ENCODE data around the gene SLC4A9. TPM values are rescaled to one million over a fixed set of nuclear protein-coding genes. Genes with fewer than 3 reads are reported as not detected.

SLC4A9 gene
- total RNA-seq, 1 donor from 2014 or later, result not detected

DNA sequence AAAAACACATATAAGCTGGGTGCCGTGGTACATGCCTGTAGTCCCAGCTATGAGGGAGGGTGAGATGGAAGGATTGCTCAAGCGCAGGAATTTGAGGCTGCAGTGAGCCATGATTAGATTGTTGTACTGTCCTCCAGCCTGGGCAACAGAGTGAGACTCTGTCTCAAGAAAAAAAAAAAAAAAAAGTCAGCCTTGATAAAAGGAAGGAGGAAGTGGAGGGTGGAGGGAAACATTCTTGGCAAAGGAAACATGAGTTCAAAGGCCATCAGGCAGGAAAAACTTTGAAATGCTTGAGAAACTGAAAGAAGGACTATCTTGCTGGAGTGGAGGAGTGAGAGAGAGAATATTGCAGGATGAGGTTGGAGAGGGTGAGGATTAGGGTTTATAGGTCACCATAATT is 23.3 kb downstream of the SLC4A9 start:
- Mint-ChIP-seq H3K4me3 (no peak overlapping the region), H3K27ac (no peak overlapping the region), H3K36me3 (ENCODE audit: low read depth) (no peaks in the 10 kb centered on the region), H3K27me3 (no peaks in the 10 kb centered on the region), H3K9me3 (no peaks in the 10 kb centered on the region), H3K4me1 (no peaks in the 10 kb centered on the region)
- TF ChIP-seq, protein P1, sequence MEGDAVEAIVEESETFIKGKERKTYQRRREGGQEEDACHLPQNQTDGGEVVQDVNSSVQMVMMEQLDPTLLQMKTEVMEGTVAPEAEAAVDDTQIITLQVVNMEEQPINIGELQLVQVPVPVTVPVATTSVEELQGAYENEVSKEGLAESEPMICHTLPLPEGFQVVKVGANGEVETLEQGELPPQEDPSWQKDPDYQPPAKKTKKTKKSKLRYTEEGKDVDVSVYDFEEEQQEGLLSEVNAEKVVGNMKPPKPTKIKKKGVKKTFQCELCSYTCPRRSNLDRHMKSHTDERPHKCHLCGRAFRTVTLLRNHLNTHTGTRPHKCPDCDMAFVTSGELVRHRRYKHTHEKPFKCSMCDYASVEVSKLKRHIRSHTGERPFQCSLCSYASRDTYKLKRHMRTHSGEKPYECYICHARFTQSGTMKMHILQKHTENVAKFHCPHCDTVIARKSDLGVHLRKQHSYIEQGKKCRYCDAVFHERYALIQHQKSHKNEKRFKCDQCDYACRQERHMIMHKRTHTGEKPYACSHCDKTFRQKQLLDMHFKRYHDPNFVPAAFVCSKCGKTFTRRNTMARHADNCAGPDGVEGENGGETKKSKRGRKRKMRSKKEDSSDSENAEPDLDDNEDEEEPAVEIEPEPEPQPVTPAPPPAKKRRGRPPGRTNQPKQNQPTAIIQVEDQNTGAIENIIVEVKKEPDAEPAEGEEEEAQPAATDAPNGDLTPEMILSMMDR (IDR thresholded peaks at IDR 0.05), result no peak
- intact Hi-C loops (cut with micrococcal nuclease), result no loop called here
- ATAC-seq (ENCODE audit: low read depth), result no peak
- no peak for DNase-seq
- ChIA-PET POLR2A (no interaction called here), CTCF (no interaction called here)

DNA sequence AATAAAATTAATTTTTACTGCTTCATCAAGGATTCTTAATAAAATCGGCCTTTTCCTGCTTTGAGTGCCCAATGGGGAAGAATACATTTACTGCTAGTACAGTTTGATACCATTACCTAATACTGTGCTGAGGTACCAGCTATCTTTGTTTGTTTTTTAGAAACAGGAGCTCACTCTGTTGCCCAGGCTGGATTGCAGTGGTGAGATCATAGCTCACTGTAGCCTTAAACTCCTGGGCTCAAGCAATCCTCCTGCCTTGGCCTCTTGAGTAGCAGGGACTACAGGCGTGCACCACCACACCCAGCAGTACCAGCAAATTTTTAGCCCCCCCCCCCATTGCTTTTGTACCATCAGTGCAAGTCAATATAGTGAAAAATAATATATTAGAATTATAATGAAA is 28.1 kb downstream of the SLC4A9 start:
- CTCF ChIA-PET, result no interaction called here

DNA sequence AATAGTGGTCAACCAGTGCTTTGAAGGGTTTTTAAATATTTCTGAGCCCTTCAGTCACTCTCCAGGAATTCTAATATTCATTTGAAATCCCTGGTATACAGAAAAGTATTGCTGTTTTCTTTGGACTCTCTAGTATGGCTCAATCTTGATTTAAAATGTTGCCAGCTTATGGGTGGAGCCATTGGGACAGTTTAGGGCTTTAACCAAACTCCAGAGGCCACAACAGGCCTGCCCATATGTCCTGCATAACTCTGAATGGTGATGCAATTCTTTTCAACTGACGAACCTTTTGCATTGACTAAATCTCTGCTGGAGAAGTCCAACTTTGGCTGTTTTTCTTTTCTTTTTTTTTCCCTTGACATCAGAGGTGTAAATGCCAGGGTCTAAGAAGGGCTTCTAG is 31.3 kb downstream of the SLC4A9 start:
- Mint-ChIP-seq H3K27ac (no peak overlapping the region), H3K4me3 (no peak overlapping the region)

More for the DNA sequence above, 28.1 kb downstream of the SLC4A9 start:
- TF ChIP-seq, protein P1 (IDR thresholded peaks at IDR 0.05), result no peak
- POLR2A ChIA-PET, result no interaction called here
- Mint-ChIP-seq H3K9me3 (no peaks in the 10 kb centered on the region), H3K27me3 (no peaks in the 10 kb centered on the region), H3K36me3 (ENCODE audit: low read depth) (peaks cover 3% of the 10 kb centered on the region), H3K4me3 (no peak overlapping the region), H3K4me1 (no peaks in the 10 kb centered on the region), H3K27ac (no peak overlapping the region)
- DNase-seq (no peak), ATAC-seq (ENCODE audit: low read depth) (no peak)
- intact Hi-C loops (cut with micrococcal nuclease), result no loop called here

GRCh38 chr5:140391732-140392131 is 31.7 kb downstream of the SLC4A9 start:
- no peaks in the 10 kb centered on the region for H3K27me3 Mint-ChIP-seq
- TF ChIP-seq, protein P1 (IDR thresholded peaks at IDR 0.05), result no peak
- peaks cover 5% of the 10 kb centered on the region for H3K36me3 Mint-ChIP-seq (ENCODE audit: low read depth)
- no peak overlapping the region for H3K27ac Mint-ChIP-seq
- H3K4me3 Mint-ChIP-seq, result no peak overlapping the region
- no peaks in the 10 kb centered on the region for H3K4me1 Mint-ChIP-seq
- H3K9me3 Mint-ChIP-seq, result no peaks in the 10 kb centered on the region
- no peak for DNase-seq
- intact Hi-C loops (cut with micrococcal nuclease), result no loop called here
- ChIA-PET POLR2A (interaction anchor here (0.5 kb wide), 1 partner anchor 1118 kb away, joined by 5 read pairs; no protein-coding TSS in a partner anchor), CTCF (interaction anchor here (1.9 kb wide), 1 partner anchor 19 kb away, joined by 4 read pairs; no protein-coding TSS in a partner anchor)
- ATAC-seq (ENCODE audit: low read depth), result no peak

More for the DNA sequence above, 31.3 kb downstream of the SLC4A9 start:
- CTCF ChIA-PET, result interaction anchor here (1.9 kb wide), 1 partner anchor 19 kb away, joined by 4 read pairs; no protein-coding TSS in a partner anchor
- ATAC-seq (ENCODE audit: low read depth) (no peak), DNase-seq (no peak)
- peaks cover 5% of the 10 kb centered on the region for H3K36me3 Mint-ChIP-seq (ENCODE audit: low read depth)
- H3K27me3 Mint-ChIP-seq, result no peaks in the 10 kb centered on the region
- TF ChIP-seq, protein P1 (IDR thresholded peaks at IDR 0.05), result no peak
- POLR2A ChIA-PET, result no interaction called here
- intact Hi-C loops (cut with micrococcal nuclease), result no loop called here
- H3K9me3 Mint-ChIP-seq, result no peaks in the 10 kb centered on the region
- H3K4me1 Mint-ChIP-seq, result no peaks in the 10 kb centered on the region

- ChIA-PET POLR2A (interaction anchor here (0.7 kb wide), 1 partner anchor 1933 kb away, joined by 5 read pairs; no protein-coding TSS in a partner anchor), CTCF (interaction anchor here (0.7 kb wide), 1 partner anchor 346 kb away, joined by 3 read pairs; no protein-coding TSS in a partner anchor)
- Mint-ChIP-seq H3K27ac (no peak overlapping the region), H3K4me1 (no peaks in the 10 kb centered on the region), H3K36me3 (ENCODE audit: low read depth) (peaks cover 5% of the 10 kb centered on the region), H3K4me3 (no peak overlapping the region), H3K27me3 (no peaks in the 10 kb centered on the region), H3K9me3 (no peaks in the 10 kb centered on the region)
- TF ChIP-seq, protein P1 (IDR thresholded peaks at IDR 0.05), result no peak
- intact Hi-C loops (cut with micrococcal nuclease), result no loop called here
- ATAC-seq (ENCODE audit: low read depth), result no peak
- no peak for DNase-seq
Measured at GRCh38 chr5:140393738-140394137, 33.7 kb downstream of the SLC4A9 start.

Data from activated B cell treated with CpG ODN at 0.5 μM for 24 hours (primary cell).